DND-41 (cell line): ENCODE results near the gene SEC16A.
"Not testable (repeated sequence)": the region's sequence is repeated elsewhere in the genome, so short reads cannot be mapped to it uniquely, and the experiment has no call there.

Experiments
- ATAC-seq: fragments of 200-7000 bp; cut with Tn5 transposase; 3 replicates; pipeline ENCODE4 v1.9.1; 2021; ENCODE audit warnings: low read depth; ENCODE audit not compliant: insufficient read depth
- DNase-seq: peaks from one replicate; pipeline ENCODE4 v3.0.0-alpha.2; 2020
- H2AFZ ChIP-seq: 2 replicates; pipeline ENCODE4 v1.6.0; 2012; ENCODE audit warnings: low read depth, low read length
- H3K27ac ChIP-seq: 2 replicates; pipeline ENCODE4 v1.5.1; 2012; ENCODE audit warnings: low read length, inconsistent platforms
- H3K27me3 ChIP-seq: fragments of 200-600 bp; sonication (generic); 2 replicates; pipeline ENCODE4 v1.6.0; 2012; ENCODE audit warnings: low read length, mild to moderate bottlenecking, inconsistent platforms; ENCODE audit not compliant: insufficient read depth, poor library complexity
- H3K36me3 ChIP-seq: 2 replicates; pipeline ENCODE4 v1.5.1; 2012; ENCODE audit warnings: low read length, inconsistent platforms; ENCODE audit not compliant: insufficient read depth
- H3K4me1 ChIP-seq: 2 replicates; pipeline ENCODE4 v1.5.1; 2012; ENCODE audit warnings: mild to moderate bottlenecking, low read length; ENCODE audit not compliant: insufficient read depth
- H3K4me2 ChIP-seq: 2 replicates; pipeline ENCODE4 v1.6.0; 2012; ENCODE audit warnings: mild to moderate bottlenecking, moderate library complexity, low read length, inconsistent platforms; ENCODE audit not compliant: insufficient read depth
- H3K4me3 ChIP-seq, 2 experiments: fragments of 200-600 bp in 1 of 2; shearing (Covaris generic) in 1 of 2; 2 replicates each; pipeline ENCODE4 v1.5.1; 2012 to 2016; ENCODE audit warnings: inconsistent platforms in 2 of 2, low read length in 2 of 2, mild to moderate bottlenecking in 2 of 2, low read depth in 1 of 2, moderate library complexity in 1 of 2
- H3K79me2 ChIP-seq: 2 replicates; pipeline ENCODE4 v1.6.0; 2012; ENCODE audit warnings: low read length, inconsistent platforms; ENCODE audit not compliant: insufficient read depth
- H3K9ac ChIP-seq: 2 replicates; pipeline ENCODE4 v1.6.0; 2012; ENCODE audit warnings: low read depth, mild to moderate bottlenecking, inconsistent platforms, low read length, moderate library complexity
- H3K9me3 ChIP-seq: 2 replicates; pipeline ENCODE4 v1.5.1; 2012; ENCODE audit warnings: low read length, moderate library complexity, mild to moderate bottlenecking, inconsistent platforms; ENCODE audit not compliant: insufficient read depth, severe bottlenecking
- H4K20me1 ChIP-seq: 2 replicates; pipeline ENCODE4 v1.6.0; 2012; ENCODE audit warnings: low read length; ENCODE audit not compliant: insufficient read depth
- CTCF ChIP-seq: IDR thresholded peaks from 2 replicates; pipeline ENCODE4 v1.5.1; 2012; ENCODE audit warnings: borderline replicate concordance, low read length, moderate library complexity, mild to moderate bottlenecking; ENCODE audit not compliant: poor library complexity, severe bottlenecking; ENCODE audit errors: extremely low read depth
- EZH2 ChIP-seq: IDR thresholded peaks from 3 replicates; pipeline ENCODE4 v1.6.1; 2012; ENCODE audit warnings: borderline replicate concordance, low read depth, mild to moderate bottlenecking, moderate library complexity, low read length, inconsistent platforms; ENCODE audit not compliant: severe bottlenecking

Gene SEC16A

GRCh38 chr9:136410500-136411287 lies 72.1 kb downstream of the SEC16A start, which contains the start of the genes ENTR1 and PMPCA:
Gene ENTR1, minus strand, starts transcription at chr9:136410614. Its CDS starts 217 bp downstream, at chr9:136410397.
Gene PMPCA, plus strand, starts transcription at chr9:136410658. Its CDS starts 11 bp downstream, at chr9:136410669.
- Histone ChIP-seq H3K4me2 (peak within 1 kb of the TSS; percentile 95), H3K79me2 (peaks cover 58% of the 10 kb centered on the region), H3K27ac (peak within 1 kb of the TSS; percentile 72), H3K4me1 (peaks cover 38% of the 10 kb centered on the region), H3K9ac (peak within 1 kb of the TSS; percentile 85), H2AFZ (peak within 1 kb of the TSS; percentile 76), H3K4me3 (peak within 1 kb of the TSS; percentile 77 to 83), H3K9me3 (no peaks in the 10 kb centered on the region), H4K20me1 (peaks cover 30% of the 10 kb centered on the region), H3K27me3 (no peaks in the 10 kb centered on the region), H3K36me3 (peaks cover 58% of the 10 kb centered on the region)
- ATAC-seq: peak; percentile 83
- DNase-seq: peak; percentile 92
- TF ChIP-seq CTCF: no peak
- TF ChIP-seq EZH2: no peak

GRCh38 chr9:136409557-136410455 lies 73.0 kb downstream of the SEC16A start:
- no peaks in the 10 kb centered on the region for H3K9me3 ChIP-seq
- peaks cover 58% of the 10 kb centered on the region for H3K36me3 ChIP-seq
- peaks cover 27% of the 10 kb centered on the region for H4K20me1 ChIP-seq
- no peaks in the 10 kb centered on the region for H3K27me3 ChIP-seq
- H3K4me2 ChIP-seq: peak overlapping the region; percentile 95
- peak overlapping the region; percentile 66 to 83; a peak in 3 of 4 replicates for H3K4me3 ChIP-seq
- ATAC-seq (peak; percentile 53), DNase-seq (peak; percentile 38)
- H3K4me1 ChIP-seq: peaks cover 38% of the 10 kb centered on the region
- H3K79me2 ChIP-seq: peaks cover 58% of the 10 kb centered on the region
- peak overlapping the region; percentile 76 for H2AFZ ChIP-seq
- H3K27ac ChIP-seq: peak overlapping the region; percentile 72
- peak overlapping the region; percentile 85 for H3K9ac ChIP-seq
- TF ChIP-seq EZH2 (no peak), CTCF (no peak)

- Histone ChIP-seq H3K4me2 (no peak overlapping the region), H3K27ac (no peak overlapping the region), H3K9ac (no peak overlapping the region), H4K20me1 (peaks cover 19% of the 10 kb centered on the region), H3K9me3 (no peaks in the 10 kb centered on the region), H3K27me3 (no peaks in the 10 kb centered on the region), H3K79me2 (peaks cover 45% of the 10 kb centered on the region), H3K4me1 (peaks cover 35% of the 10 kb centered on the region), H2AFZ (no peak overlapping the region), H3K4me3 (no peak overlapping the region), H3K36me3 (peaks cover 53% of the 10 kb centered on the region)
- no peak for DNase-seq
- no peak for ATAC-seq
- no peak for TF ChIP-seq CTCF
- no peak for TF ChIP-seq EZH2
These were observed 74.9 kb downstream of the SEC16A start for GRCh38 chr9:136407911-136408310.

GRCh38 chr9:136407061-136407460 lies 75.8 kb downstream of the SEC16A start:
- H3K4me1 ChIP-seq: peaks cover 28% of the 10 kb centered on the region
- H2AFZ ChIP-seq, H3K9ac ChIP-seq, H3K27ac ChIP-seq, ATAC-seq, H3K4me3 ChIP-seq, H3K4me2 ChIP-seq, H3K9me3 ChIP-seq, H3K27me3 ChIP-seq, DNase-seq: not testable (repeated sequence)
- H4K20me1 ChIP-seq: peaks cover 15% of the 10 kb centered on the region
- peaks cover 37% of the 10 kb centered on the region for H3K79me2 ChIP-seq
- H3K36me3 ChIP-seq: peaks cover 52% of the 10 kb centered on the region

GRCh38 chr9:136405904-136406303 lies 76.9 kb downstream of the SEC16A start:
- not testable (repeated sequence) for H3K4me2 ChIP-seq
- H3K4me1 ChIP-seq: peaks cover 19% of the 10 kb centered on the region

More at GRCh38 chr9:136405904-136406303, 76.9 kb downstream of the SEC16A start:
- not testable (repeated sequence) for ATAC-seq, H3K27me3 ChIP-seq, DNase-seq, H4K20me1 ChIP-seq, H3K4me3 ChIP-seq, H2AFZ ChIP-seq, H3K27ac ChIP-seq, H3K9ac ChIP-seq, H3K9me3 ChIP-seq
- Histone ChIP-seq H3K36me3 (peaks cover 56% of the 10 kb centered on the region), H3K79me2 (peaks cover 25% of the 10 kb centered on the region)
